AG08396 (cell line): ENCODE data around the gene TAF10.
A peak's percentile ranks its signal among the peaks of the same experiment; 100 is the strongest.

Source experiments
- DNase-seq: peaks from one replicate; pipeline ENCODE4 v3.0.0; 2012; ENCODE audit warnings: low spot score, mixed read lengths

The TAF10 gene

GRCh38 chr11:6608726-6609501 lies 3.1 kb downstream of the TAF10 start:
- DNase-seq, result no peak

GRCh38 chr11:6608011-6608410 lies 4.0 kb downstream of the TAF10 start:
- no peak for DNase-seq

GRCh38 chr11:6607190-6607795 lies 4.7 kb downstream of the TAF10 start:
- DNase-seq, result no peak

- DNase-seq, result peak; percentile 93
Measured at GRCh38 chr11:6606471-6607189, 5.4 kb downstream of the TAF10 start.

GRCh38 chr11:6604790-6605189 lies 7.2 kb downstream of the TAF10 start:
- DNase-seq, result no peak

- peak; percentile 77 for DNase-seq
Measured at GRCh38 chr11:6604081-6604626, 7.9 kb downstream of the TAF10 start.

- DNase-seq, result peak; percentile 95
Measured at GRCh38 chr11:6603287-6604080, 8.5 kb downstream of the TAF10 start, which contains the start of the genes ILK and RRP8. TSS of gene ILK (plus strand) at chr11:6603774. CDS start at chr11:6604272, 498 bp downstream. TSS of gene RRP8 (minus strand) at chr11:6603616. CDS start at chr11:6603502, 114 bp downstream.

- DNase-seq, result no peak
Measured at GRCh38 chr11:6602096-6602940, 9.7 kb downstream of the TAF10 start.

- no peak for DNase-seq
Measured at GRCh38 chr11:6601041-6601461, 11.0 kb downstream of the TAF10 start.

- DNase-seq, result no peak
Measured at GRCh38 chr11:6599881-6600390, 12.1 kb downstream of the TAF10 start.

- DNase-seq, result no peak
Measured at GRCh38 chr11:6599449-6599848, 12.6 kb downstream of the TAF10 start.

- DNase-seq, result no peak
Measured at GRCh38 chr11:6598555-6598954, 13.5 kb downstream of the TAF10 start.

GRCh38 chr11:6596239-6596877 lies 15.7 kb downstream of the TAF10 start:
- DNase-seq, result no peak

- DNase-seq, result no peak
Measured at GRCh38 chr11:6594142-6594768, 17.8 kb downstream of the TAF10 start.

- no peak for DNase-seq
Measured at GRCh38 chr11:6588018-6588417, 24.0 kb downstream of the TAF10 start.

GRCh38 chr11:6587360-6587953 lies 24.6 kb downstream of the TAF10 start:
- DNase-seq, result no peak

- no peak for DNase-seq
Measured at GRCh38 chr11:6586434-6587359, 25.3 kb downstream of the TAF10 start.

GRCh38 chr11:6584528-6584927 lies 27.5 kb downstream of the TAF10 start:
- no peak for DNase-seq
